Transverse colon (tissue), 4 donors: ENCODE data around the gene MTCH1.

Experiments
- CTCF ChIP-seq, 5 experiments: fragments of 200-600 bp in 3 of 5; fragments of 450-650 bp in 2 of 5; sonication (generic) in 3 of 5; IDR thresholded peaks; 1 replicate in 2 of 5; 2 replicates in 3 of 5; pipeline ENCODE4 v1.5.1; 2016 to 2017; ENCODE audit warnings: antibody characterized with exemption in 5 of 5, inconsistent platforms in 3 of 5, mild to moderate bottlenecking in 2 of 5, moderate library complexity in 1 of 5
- EP300 ChIP-seq: sonication (generic); formaldehyde crosslinking; IDR thresholded peaks from one replicate; pipeline ENCODE4 v1.6.1; 2017; ENCODE audit warnings: antibody characterized with exemption, low read depth
- POLR2A ChIP-seq: fragments of 450-650 bp; IDR thresholded peaks from one replicate; pipeline ENCODE4 v1.6.1; 2016; ENCODE audit warnings: antibody characterized with exemption, mild to moderate bottlenecking, moderate library complexity
- POLR2AphosphoS5 ChIP-seq, 3 donors: sonication (generic); formaldehyde crosslinking; IDR thresholded peaks; one replicate each; pipeline ENCODE4 v1.6.1; 2016; ENCODE audit warnings: antibody characterized with exemption in 3 of 3

GRCh38 chr6:36976931-36977330 lies 9.1 kb downstream of the MTCH1 start:
- TF ChIP-seq CTCF (IDR thresholded peaks at IDR 0.05) (no peak), POLR2A (no peak), POLR2AphosphoS5 (IDR thresholded peaks at IDR 0.05) (no peak), EP300 (no peak)
